ENCODE results near the gene ARHGEF4.
A peak's percentile ranks its signal among the peaks of the same experiment; 100 is the strongest.

The ARHGEF4 gene

GRCh38 chr2:130798472-130799218 is 38.1 kb upstream of the ARHGEF4 start:
- Histone ChIP-seq H3K4me1 (ENCODE audit: low read depth, poor library complexity, severe bottlenecking) (no peaks in the 10 kb centered on the region), H3K27me3 (ENCODE audit: insufficient read depth, low read depth) (no peaks in the 10 kb centered on the region), H3K4me3 (IDR thresholded peaks at IDR 0.05; ENCODE audit: insufficient read depth, low read depth, low read length) (no peak overlapping the region), H3K9ac (no peak overlapping the region; the same call in 1 of the 2 replicates), H3K79me2 (ENCODE audit: insufficient read depth, low read depth) (no peaks in the 10 kb centered on the region), H4K20me1 (ENCODE audit: insufficient read depth) (no peaks in the 10 kb centered on the region), H2AFZ (ENCODE audit: low read depth) (peak overlapping the region; percentile 96), H3K4me2 (peak overlapping the region; percentile 84), H3K36me3 (ENCODE audit: insufficient read depth) (no peaks in the 10 kb centered on the region), H3K27ac (no peak overlapping the region)
- TF ChIP-seq, protein P1, sequence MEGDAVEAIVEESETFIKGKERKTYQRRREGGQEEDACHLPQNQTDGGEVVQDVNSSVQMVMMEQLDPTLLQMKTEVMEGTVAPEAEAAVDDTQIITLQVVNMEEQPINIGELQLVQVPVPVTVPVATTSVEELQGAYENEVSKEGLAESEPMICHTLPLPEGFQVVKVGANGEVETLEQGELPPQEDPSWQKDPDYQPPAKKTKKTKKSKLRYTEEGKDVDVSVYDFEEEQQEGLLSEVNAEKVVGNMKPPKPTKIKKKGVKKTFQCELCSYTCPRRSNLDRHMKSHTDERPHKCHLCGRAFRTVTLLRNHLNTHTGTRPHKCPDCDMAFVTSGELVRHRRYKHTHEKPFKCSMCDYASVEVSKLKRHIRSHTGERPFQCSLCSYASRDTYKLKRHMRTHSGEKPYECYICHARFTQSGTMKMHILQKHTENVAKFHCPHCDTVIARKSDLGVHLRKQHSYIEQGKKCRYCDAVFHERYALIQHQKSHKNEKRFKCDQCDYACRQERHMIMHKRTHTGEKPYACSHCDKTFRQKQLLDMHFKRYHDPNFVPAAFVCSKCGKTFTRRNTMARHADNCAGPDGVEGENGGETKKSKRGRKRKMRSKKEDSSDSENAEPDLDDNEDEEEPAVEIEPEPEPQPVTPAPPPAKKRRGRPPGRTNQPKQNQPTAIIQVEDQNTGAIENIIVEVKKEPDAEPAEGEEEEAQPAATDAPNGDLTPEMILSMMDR (conservative IDR thresholded peaks at IDR 0.05; ENCODE audit: low read depth, low read length) = no peak

DNA sequence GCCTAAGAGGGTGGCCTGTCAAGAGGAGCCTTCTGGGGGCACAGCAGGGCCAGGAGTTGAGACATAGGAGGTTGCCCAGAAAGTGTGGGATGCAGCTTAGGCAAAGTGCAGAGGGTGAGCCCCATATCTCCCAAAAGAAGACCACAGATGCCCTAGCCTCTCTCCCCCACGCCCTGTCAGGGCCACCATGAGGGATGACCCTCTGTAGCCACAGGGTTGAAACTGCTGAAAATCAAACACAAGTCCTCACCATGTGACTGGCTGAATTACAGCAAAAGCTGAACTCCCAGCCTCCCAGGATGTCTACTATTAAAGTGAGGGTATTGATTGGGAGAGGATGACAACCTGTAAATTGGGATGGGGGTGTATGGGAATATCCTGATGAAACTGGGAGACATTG is 37.4 kb upstream of the ARHGEF4 start:
- no peaks in the 10 kb centered on the region for H4K20me1 ChIP-seq (ENCODE audit: insufficient read depth)
- no peak overlapping the region for H3K9ac ChIP-seq
- H3K36me3 ChIP-seq (ENCODE audit: insufficient read depth) = no peaks in the 10 kb centered on the region
- TF ChIP-seq, protein P1 (conservative IDR thresholded peaks at IDR 0.05; ENCODE audit: low read depth, low read length) = no peak
- no peaks in the 10 kb centered on the region for H3K79me2 ChIP-seq (ENCODE audit: insufficient read depth, low read depth)
- H3K4me3 ChIP-seq (IDR thresholded peaks at IDR 0.05; ENCODE audit: insufficient read depth, low read depth, low read length) = no peak overlapping the region
- no peak overlapping the region for H3K4me2 ChIP-seq
- no peaks in the 10 kb centered on the region for H3K27me3 ChIP-seq (ENCODE audit: insufficient read depth, low read depth)
- no peak overlapping the region for H3K27ac ChIP-seq
- no peak overlapping the region for H2AFZ ChIP-seq (ENCODE audit: low read depth)
- no peaks in the 10 kb centered on the region for H3K4me1 ChIP-seq (ENCODE audit: low read depth, poor library complexity, severe bottlenecking)

- Histone ChIP-seq H4K20me1 (ENCODE audit: insufficient read depth) (no peaks in the 10 kb centered on the region), H3K4me2 (no peak overlapping the region), H2AFZ (ENCODE audit: low read depth) (no peak overlapping the region), H3K9ac (no peak overlapping the region), H3K36me3 (ENCODE audit: insufficient read depth) (no peaks in the 10 kb centered on the region), H3K27me3 (ENCODE audit: insufficient read depth, low read depth) (no peaks in the 10 kb centered on the region), H3K4me3 (IDR thresholded peaks at IDR 0.05; ENCODE audit: insufficient read depth, low read depth, low read length) (no peak overlapping the region), H3K27ac (no peak overlapping the region), H3K79me2 (ENCODE audit: insufficient read depth, low read depth) (no peaks in the 10 kb centered on the region), H3K4me1 (ENCODE audit: low read depth, poor library complexity, severe bottlenecking) (no peaks in the 10 kb centered on the region)
- TF ChIP-seq, protein P1 (conservative IDR thresholded peaks at IDR 0.05; ENCODE audit: low read depth, low read length) = no peak
Observed at GRCh38 chr2:130805613-130806012, 31.1 kb upstream of the ARHGEF4 start.

DNA sequence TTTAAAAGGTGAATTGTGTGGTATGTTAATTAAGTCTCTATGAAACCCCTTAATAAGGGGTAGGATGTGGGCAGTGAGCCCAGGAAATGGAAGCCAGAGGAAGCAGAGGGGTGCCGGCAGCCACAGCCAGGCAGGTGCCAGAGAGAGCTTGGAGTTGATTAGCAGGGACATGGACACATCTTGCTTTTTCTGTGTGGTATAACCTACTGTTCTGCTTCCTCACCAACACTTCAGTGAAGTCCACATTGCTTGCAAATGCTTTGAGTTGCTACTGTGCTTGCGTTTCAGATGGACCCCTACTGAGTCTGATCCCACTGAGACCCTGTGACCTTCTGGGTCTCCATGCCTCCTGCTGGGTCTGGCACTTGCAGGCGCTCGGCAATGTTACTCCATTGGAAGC is 30.3 kb upstream of the ARHGEF4 start:
- Histone ChIP-seq H3K27ac (no peak overlapping the region), H3K79me2 (ENCODE audit: insufficient read depth, low read depth) (no peaks in the 10 kb centered on the region), H3K27me3 (ENCODE audit: insufficient read depth, low read depth) (no peaks in the 10 kb centered on the region), H3K9ac (no peak overlapping the region), H3K4me3 (IDR thresholded peaks at IDR 0.05; ENCODE audit: insufficient read depth, low read depth, low read length) (no peak overlapping the region), H4K20me1 (ENCODE audit: insufficient read depth) (no peaks in the 10 kb centered on the region), H3K36me3 (ENCODE audit: insufficient read depth) (no peaks in the 10 kb centered on the region), H3K4me1 (ENCODE audit: low read depth, poor library complexity, severe bottlenecking) (no peaks in the 10 kb centered on the region), H3K4me2 (no peak overlapping the region), H2AFZ (ENCODE audit: low read depth) (no peak overlapping the region)
- TF ChIP-seq, protein P1 (conservative IDR thresholded peaks at IDR 0.05; ENCODE audit: low read depth, low read length) = no peak
